HG03439 (cell line): Measurements from ENCODE around the gene FBXL3.
"Not testable (repeated sequence)": the region's sequence is repeated elsewhere in the genome, so short reads cannot be mapped to it uniquely, and the experiment has no call there.

ENCODE experiments used
- ATAC-seq: cut with Tn5 transposase; IDR thresholded peaks from one replicate; pipeline ENCODE4 v1.9.1; 2021; ENCODE audit warnings: mild to moderate bottlenecking, moderate library complexity; ENCODE audit not compliant: unreplicated experiment

Gene FBXL3

DNA sequence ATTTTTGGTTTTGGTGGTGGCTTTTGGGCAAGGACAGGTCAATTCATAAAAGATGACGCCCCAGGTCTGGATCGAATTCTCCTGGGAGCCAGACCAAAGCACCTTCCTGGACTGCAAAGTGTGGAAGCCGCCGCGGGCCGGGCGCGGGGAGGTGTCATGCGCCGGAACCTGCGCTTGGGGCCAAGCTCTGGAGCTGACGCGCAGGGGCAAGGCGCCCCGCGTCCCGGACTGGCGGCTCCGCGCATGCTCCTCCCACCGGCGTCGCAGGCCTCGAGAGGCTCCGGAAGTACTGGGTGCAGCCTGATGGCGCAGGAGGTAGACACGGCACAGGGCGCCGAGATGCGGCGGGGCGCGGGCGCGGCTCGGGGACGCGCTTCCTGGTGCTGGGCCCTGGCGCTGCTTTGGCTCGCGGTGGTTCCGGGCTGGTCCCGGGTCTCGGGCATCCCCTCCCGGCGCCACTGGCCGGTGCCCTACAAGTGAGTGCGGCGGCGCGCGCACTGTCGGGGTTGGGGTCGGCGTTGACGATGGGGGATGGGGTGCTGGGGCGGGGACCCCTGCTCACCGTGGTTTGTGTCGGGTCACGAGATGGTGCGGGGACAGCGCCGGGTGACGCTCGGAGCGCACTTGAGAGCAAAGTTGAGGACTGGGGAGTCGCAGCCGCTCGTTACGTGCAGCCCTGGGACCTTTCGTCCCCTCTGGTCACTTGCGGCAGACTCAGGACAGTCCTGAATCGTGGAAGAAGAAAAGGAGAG is 35.0 kb downstream of the FBXL3 start, which contains the start of gene CLN5:
Gene CLN5, plus strand, starts transcription at position 286 of the 752 bp plus-strand sequence. Its CDS starts 18 bp downstream, at position 304.
- ATAC-seq = peak; percentile 96

DNA sequence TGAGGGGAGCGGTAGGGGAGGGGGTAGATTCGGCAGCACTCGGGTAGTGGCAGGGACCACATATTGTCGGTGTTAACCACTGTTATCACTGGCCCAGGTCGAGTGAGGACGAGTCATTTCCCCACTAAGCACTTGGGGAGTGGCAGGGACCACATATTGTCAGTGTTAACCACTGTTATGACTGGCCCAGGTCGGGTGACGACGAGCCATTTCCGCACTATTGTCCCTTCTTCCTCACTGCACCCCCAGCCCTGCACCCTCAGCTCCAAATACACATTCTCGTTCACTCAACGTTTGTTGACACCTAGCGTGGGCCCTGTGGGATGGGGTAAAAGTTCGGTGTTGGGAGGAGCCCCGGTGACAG is 35.5 kb downstream of the FBXL3 start:
- peak; percentile 53 for ATAC-seq

DNA sequence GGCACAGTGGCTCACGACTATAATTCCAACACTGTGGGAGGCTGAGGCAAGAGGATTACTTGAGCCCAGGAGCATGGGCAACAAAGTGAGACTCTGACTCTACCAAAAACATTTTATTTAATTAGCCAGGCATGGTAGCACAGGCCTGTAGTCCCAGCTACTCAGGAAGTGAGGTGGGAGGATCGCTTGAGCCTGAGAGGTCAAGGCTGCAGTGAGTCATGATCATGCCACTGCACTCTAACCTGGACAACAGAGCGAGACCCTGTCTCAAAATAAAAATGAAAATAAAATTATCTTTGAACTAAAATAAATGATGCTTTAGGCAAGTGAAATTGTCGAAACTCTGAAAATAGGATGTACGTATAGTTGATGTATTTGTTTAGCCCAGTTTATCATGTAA is 43.3 kb downstream of the FBXL3 start:
- no peak for ATAC-seq

DNA sequence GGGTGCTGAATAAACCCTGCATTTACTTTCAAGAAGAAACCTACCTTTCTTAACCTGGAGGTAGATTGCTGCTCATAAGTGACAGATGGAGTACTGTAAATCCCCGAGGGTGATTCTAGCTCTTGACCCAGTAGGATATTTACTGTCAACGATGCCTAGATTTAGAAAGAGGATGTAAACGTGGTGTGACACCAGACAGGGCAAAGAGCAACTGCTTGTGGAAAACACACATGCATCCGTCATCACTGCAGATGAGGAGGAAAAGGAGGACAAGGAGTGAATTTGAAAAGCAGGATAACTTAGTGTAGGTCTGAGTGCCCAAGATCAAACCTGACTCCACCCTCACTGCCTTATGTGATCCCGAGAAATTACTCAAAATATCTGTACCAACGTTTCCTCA is 44.9 kb downstream of the FBXL3 start:
- no peak for ATAC-seq

DNA sequence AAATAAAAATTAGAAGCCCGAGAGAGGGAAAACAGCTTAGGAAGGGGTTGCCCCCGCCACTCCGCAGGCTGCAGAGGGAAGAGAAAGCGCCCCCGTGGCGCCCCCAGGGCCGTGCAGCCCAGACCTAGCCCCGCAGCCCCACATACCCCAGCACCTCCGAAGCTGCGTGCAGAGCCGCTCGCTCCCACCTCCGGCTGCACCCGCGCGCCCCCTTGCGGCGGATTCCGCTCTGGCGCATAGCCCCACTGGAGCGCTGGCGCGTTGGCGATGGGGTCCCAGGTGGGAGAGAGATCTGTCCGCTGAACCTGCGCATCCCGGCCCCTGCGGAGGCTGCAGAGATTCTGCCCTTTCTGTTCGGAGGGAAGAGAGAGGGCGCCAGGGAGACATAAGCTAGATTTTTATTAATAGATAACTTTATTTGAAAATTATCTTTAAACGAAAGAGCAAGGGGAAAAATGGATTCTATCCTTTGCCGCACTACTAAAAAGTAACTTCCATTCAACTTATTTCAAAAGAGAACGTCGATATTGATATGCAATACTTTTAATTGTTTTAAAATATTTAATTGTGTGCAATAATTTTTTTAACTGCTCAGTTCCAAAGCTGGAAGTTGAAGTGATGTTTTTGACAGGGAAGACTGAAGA is 46.8 kb downstream of the FBXL3 start:
- peak; percentile 99 for ATAC-seq

DNA sequence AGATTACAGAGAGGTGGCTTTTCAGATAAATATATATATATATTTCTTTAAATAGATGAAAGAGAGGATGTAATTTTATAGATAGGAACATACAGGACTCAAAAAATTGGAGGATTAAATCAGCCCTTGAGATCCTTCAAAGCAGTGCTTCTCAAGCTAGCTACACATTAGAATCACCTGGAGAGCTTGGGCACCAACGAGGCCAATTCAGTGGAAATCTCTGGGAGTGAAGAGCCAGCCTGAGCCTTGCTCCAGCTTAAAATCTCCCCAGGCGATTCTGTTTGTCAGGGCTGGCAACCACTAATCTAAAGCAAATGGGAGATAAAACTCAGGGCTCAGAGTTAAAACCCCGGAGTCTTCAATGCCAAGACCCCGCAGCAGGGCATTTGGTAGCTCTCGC is 50.0 kb downstream of the FBXL3 start:
- ATAC-seq = no peak

DNA sequence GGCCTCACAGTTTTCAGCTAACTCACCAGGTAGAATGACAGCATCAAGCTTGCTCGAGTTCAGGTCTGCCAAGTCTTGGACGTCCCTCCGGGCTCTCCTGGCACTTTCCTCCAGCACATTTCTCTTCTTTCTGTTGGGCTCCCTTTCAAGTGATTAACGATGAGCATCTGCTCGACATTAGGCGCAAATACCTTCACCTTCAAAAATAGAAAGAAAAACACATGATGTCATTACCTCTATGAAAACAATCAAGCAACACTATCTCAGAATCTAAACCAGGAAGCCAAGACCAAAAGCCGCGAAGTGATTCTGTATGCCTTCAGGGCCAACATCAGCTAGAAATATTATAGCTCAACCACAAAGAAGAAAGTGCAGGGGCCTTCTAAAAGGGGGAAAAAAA is 50.5 kb downstream of the FBXL3 start:
- no peak for ATAC-seq

DNA sequence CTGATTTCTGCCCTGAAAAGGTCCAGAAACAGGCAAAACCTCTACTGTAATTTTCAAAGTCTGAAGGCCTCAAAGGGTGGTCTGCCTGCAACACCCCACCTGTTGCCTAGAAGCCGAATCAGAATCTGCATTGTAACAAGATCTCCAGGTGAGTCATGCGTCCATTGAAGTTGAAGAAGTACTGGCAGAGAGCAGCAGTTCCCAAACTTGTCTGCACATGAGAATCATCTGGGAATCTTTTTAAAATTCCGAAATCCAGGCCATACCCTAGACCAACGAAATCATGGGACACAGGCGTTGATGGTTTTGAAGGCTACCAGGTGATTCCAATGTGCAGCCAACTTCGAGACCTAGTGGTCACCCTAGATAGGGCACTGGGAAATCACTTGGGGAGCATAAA is 51.1 kb downstream of the FBXL3 start:
- no peak for ATAC-seq

DNA sequence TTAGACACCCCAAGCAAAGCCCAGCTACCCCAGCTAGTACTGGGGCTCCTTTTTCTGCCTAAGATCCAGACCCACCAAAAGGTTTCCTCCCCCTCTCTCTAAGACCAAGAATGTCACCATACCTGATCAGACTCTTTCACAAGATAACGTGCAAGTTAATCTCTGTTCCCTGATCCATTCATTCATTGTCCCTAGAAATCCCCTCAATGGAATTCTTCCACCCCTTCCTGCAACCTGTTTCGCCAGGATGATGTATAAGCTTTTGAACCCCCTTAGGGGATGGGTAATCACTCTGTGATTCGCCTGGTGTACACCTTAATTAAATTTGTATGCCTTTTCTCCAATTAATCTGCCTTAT is 52.4 kb downstream of the FBXL3 start:
- ATAC-seq = no peak

DNA sequence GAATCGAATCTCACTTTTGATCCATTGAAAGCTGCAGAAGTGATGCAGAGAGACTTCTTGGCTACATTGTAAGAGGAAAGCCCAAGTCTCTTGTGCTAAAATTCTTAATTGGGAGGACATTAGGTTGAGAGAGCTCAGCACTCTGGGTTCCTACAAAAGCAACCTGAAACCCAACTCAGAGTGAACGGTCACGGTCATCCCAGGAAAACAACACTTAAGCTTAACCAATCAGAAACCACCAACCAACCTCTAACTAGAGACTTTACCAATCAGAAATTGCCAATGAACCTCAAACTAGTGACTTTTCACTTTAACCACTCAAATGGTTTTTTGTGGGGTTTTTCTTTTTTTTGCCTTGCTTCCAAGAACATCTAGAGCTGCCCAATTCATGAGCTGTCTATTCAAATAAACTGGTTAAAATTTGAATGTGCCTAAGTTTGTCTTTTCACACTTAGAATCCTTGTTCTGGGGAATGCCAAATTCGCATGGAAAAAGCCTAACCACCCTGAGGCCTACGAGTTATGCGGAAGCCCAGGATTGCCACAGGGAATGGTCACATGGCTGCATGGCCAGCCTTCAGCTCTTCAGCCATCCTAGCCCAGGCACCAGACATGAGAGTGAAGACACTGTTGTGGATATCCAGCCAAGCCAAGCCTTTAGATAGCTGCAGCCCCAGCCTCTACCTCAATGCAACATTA is 52.9 kb downstream of the FBXL3 start:
- ATAC-seq = no peak

DNA sequence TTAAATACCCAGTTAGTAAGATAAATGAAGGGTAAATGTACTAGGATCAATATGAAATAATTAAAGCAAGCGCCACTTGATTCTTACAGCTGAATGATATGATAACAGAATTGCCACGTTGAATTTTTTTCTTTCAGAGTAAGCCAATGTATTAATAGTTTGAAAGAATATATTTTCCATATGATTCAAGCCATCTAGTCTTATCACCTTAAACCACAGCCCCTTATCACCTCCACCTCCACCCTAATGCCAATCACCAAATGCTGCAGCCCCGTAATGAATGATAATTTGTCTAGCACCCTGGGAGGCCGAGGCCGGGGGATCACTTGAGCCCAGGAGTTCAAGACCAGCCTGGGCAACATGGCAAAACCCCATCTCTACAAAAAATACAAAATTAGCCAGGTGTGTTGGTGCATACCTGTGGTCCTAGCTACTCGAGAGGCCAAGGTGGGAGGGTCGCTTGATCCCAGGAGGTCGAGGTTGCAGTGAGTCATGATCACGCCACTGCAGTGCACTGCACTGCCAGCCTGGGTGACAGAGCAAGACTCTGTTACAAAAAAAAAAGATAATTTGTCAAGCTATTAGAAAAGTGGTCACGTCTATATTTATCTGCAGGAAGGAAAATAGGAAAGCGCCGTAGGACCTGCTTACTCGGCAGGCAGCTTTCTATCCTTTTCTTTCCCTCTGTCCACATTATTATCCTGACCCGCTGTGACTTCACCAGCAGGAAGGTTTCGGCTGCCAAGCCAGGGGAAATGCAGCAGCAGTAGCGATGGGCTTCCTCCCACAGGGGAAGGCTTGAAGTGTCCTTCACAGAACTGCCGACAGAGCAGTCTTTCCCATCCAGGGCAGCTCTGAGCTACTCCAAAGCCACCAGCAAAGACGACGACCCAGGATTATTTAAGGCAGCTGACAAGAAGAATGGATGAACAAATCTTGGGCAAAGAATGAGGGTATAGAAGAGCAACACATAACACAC is 54.8 kb downstream of the FBXL3 start:
- ATAC-seq = no peak

DNA sequence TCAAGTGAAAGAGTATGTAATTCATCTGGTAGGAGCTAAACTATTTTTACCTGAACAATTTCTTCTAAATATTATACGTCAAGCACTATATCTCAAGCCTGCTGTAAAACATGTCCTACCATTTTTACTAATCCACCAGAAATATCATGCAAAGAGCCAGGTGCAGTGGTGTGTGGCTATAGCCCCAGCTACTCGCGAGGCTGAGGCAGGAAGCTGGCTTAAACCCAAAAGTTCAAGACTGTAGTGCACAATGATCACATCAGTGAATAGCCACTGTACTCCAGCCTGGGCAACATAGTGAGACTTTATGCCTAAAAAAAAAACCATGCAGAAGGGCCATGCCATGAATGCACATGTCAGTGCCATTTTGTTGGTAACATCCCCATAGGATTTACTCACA is 55.7 kb downstream of the FBXL3 start:
- peak; percentile 60 for ATAC-seq

DNA sequence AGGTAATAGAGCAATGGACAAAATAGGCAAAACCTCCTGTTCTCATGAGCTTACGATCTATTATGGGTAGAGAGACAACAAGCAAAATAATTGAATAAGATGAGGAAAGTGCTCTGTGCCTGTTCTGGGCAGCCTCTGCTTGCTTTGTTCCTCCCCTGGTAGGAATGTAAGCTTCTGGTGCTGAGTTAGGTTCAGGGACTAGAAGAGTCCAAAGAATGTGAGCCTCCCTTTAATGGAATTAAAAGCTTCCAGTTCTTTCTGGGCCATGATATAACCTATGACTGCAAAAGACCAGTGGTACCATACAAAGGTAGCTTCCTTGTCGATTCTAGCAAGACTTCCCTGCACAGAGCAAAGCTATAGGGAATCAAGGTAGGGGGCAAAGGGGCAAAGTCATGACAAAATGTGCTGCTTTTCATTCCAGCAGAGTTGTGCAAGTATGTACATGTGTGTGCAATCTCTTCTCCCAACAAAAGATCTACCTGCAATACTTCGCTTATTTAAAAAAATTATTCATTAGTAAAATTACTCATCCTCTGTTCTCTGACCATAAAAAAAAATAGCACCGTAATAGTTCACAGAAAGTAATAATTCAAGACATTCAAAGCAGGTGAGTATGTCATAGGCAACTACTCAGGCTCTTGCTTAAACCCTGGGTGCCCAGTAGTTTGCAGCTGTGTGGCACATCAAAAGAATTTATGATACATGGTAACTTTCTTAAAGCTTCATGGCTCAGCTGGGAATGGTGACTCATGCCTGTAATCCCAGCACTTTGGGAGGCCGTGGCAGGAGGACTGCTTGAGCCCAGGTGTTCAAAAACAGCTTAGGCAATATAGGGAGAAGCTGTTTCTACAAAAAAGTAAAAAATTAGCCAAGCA is 57.2 kb downstream of the FBXL3 start:
- no peak for ATAC-seq

DNA sequence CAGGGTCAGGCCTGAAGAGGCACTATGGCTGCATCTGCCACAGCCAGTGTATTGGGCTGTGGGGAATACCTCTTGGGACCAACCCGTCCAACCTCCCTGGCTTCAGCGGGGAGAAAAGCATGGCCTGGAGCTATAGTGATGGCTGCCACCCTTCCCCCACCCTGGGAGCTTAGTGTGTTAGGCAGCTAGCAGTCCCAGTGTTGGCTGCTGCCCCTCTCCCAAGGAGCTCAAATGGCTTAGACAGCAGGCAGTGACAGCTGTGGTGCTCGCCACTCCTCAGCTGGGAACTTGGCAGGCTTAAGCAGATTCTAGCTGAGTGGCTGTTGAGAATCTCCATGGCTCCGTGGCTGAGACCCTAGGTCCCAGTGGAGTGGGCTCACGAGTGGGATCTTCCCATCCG is 58.9 kb downstream of the FBXL3 start:
- ATAC-seq = no peak

DNA sequence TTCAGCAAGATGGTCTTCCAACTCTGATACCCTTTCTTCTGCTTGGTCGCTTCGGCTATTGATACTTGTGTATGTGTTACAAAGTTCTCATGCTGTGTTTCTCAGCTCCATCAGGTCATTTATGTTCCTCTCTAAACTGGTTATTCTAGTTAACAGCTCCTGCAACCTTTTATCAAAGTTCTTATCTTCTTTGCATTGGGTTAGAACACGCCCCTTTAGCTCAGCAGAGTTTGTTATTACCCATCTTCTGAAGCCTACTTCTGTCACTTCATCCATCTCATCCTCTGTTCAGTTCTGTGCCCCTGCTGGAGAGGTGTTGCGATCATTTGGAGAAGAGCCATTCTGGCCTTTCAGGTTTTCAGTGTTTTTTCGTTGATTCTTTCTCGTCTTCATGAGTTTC is 59.9 kb downstream of the FBXL3 start:
- ATAC-seq = no peak

DNA sequence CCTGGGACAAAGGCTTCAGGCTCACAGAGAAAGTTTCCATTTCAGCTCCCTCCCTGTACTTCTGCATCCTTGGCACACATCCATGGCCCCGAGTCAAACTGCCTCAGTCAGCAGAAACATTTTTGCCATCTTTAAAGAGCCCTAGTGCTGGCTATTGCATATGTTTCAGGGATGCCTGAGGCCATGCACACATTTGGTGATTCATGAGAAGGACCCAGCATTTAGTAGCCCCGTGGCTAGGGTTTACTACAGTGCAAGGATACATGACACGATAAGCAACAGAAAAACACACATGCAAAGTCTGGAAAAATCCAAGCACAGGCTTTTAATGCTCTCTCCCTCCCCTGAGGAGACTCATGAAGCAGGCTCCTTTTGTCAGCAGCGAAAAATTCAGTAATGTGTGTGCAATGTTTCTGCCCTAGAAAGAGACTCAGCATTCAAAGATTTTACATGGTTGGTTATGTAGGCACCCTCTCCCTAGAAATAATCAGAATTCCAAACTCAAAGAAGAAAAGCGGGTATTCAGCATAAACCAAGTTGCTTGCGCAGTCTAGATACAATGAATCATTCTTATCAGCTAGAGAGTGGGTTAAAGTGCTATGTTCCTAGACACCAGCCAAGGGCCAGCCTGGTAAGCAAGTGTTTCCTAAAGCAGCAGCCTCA is 61.1 kb downstream of the FBXL3 start:
- ATAC-seq = no peak

DNA sequence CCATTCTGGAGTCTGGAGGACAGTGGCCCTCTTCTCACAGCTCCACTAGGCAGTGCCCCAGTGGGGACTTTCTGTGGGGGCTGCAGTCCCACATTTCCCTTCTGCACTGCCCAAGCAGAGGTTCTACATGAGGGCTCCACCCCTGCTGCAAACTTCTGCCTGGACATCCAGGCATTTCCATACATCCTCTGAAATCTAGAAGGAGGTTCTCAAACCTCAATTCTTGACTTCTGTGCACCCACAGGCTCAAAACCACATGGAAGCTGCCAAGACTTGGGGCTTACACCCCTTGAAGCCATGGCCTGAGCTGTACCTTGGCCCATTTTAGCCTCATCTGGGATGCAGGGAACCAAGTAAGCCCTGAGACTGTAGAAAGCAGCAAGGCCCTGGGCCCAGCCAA is 67.2 kb downstream of the FBXL3 start:
- ATAC-seq = not testable (repeated sequence)

DNA sequence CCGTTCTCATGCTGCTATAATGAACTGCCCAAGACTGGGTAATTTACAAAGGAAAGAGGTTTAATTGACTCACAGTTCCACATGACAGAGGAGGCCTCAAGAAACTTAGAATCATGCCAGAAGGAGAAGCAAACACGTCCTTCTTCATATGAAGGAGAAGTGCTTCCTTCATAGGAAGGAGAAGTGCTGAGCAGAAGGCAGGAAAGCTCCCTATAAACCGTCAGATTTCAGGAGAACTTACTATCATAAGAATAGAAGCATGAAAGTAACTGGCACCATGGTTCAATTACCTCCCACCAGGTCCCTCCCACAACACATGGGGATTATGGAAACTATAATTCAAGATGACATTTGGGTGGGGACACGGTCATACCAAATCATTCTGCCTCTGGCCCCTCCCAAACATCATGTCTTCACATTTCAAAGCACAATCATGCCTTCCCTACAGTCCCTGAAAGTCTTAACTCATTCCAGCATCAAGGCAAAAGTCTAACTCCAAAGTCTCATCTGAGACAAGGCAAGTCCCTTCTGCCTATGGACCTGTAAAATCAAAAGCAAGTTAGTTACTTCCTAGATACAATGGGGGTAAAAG is 68.0 kb downstream of the FBXL3 start:
- ATAC-seq = no peak

DNA sequence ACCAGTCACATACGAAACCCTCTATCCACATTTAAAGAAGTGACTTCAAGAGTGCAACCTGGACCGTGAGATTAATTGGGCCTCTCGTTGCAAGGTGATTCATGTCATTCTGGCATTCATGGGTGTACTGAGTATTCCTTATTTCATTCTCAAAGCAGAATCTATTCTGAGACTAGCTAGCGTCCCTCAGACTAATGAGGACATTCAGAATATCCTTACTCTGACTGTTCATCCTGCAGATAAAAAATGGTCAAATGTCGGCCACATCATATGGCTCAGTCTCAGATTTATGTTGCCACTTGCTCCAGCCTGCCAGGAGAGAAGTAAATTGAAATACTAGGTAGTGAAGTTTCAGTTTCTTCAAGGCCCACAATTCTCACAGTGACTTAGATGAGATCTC is 71.3 kb downstream of the FBXL3 start:
- ATAC-seq = no peak
